SK-N-SH (cell line): Measurements from ENCODE around the gene ZNF235. TPM values are rescaled to one million over a fixed set of nuclear protein-coding genes. Genes with fewer than 3 reads are reported as not detected.

Experiments
- CTCF ChIA-PET: fragments of 300-600, 350-600 bp; formaldehyde crosslinking; extraction: SDS; loops from one replicate; lab custom pipeline; 2021; lab: Yijun Ruan, JAX
- POLR2A ChIA-PET: fragments of 350-600 bp; sonication (Branson Sonifier 250); formaldehyde crosslinking; extraction: SDS; loops from one replicate; lab custom pipeline; 2020; ENCODE audit warnings: antibody characterized with exemption, inconsistent platforms; lab: Yijun Ruan, JAX
- DNase-seq: peaks from one replicate; pipeline ENCODE4 v3.0.0; 2012
- H2AFZ ChIP-seq: fragments of 200-600 bp; sonication (generic); 2 replicates; pipeline ENCODE4 v1.8.1; 2016; ENCODE audit warnings: antibody characterized with exemption, mild to moderate bottlenecking, low read depth
- H3F3A ChIP-seq: fragments of 200-600 bp; sonication (generic); replicated peaks from 2 replicates; pipeline ENCODE3; 2016; ENCODE audit warnings: antibody characterized with exemption, mild to moderate bottlenecking; ENCODE audit not compliant: insufficient read depth
- H3K27ac ChIP-seq, 2 experiments: fragments of 200-500 bp in 1 of 2; fragments of 200-600 bp in 1 of 2; sonication (Bioruptor generic) in 1 of 2; sonication (generic), shearing (Covaris generic) in 1 of 2; 2 replicates each; pipeline versions ENCODE4 v1.5.1 to v1.6.1; 2014 to 2016; ENCODE audit warnings: low read depth in 2 of 2, inconsistent platforms in 1 of 2, low read length in 1 of 2, mild to moderate bottlenecking in 1 of 2, mixed read lengths in 1 of 2
- H3K27me3 ChIP-seq: fragments of 200-600 bp; sonication (generic), shearing (Covaris generic); 2 replicates; pipeline ENCODE4 v1.6.1; 2016; ENCODE audit warnings: mixed run types; ENCODE audit not compliant: insufficient read depth
- H3K36me3 ChIP-seq, 2 experiments: fragments of 200-500 bp in 1 of 2; fragments of 200-600 bp in 1 of 2; sonication (Bioruptor generic) in 1 of 2; sonication (generic) in 1 of 2; replicated peaks in 1 of 2; 2 replicates each; pipeline versions ENCODE3 to v1.5.1; 2014 to 2016; ENCODE audit warnings: low read length in 1 of 2, mild to moderate bottlenecking in 1 of 2; ENCODE audit not compliant: insufficient read depth in 2 of 2, control insufficient read depth in 1 of 2
- H3K4me1 ChIP-seq, 2 experiments: fragments of 200-500 bp in 1 of 2; fragments of 200-600 bp in 1 of 2; sonication (Bioruptor generic) in 1 of 2; sonication (generic), shearing (Covaris generic) in 1 of 2; 2 replicates each; pipeline versions ENCODE4 v1.5.1 to v1.6.1; 2014 to 2016; ENCODE audit warnings: low read depth in 1 of 2, low read length in 1 of 2, mixed run types in 1 of 2; ENCODE audit not compliant: insufficient read depth in 2 of 2, control insufficient read depth in 1 of 2
- H3K4me2 ChIP-seq: fragments of 200-600 bp; sonication (generic), shearing (Covaris generic); 2 replicates; pipeline ENCODE4 v1.6.1; 2017; ENCODE audit warnings: mixed run types
- H3K4me3 ChIP-seq, 2 experiments: fragments of 200-500 bp in 1 of 2; fragments of 200-600 bp in 1 of 2; sonication (Bioruptor generic) in 1 of 2; sonication (generic), shearing (Covaris generic) in 1 of 2; 2 replicates each; pipeline versions ENCODE4 v1.5.1 to v1.8.1; 2014 to 2016; ENCODE audit warnings: low read depth in 2 of 2, inconsistent platforms in 1 of 2, low read length in 1 of 2, mild to moderate bottlenecking in 1 of 2, mixed read lengths in 1 of 2, moderate library complexity in 1 of 2
- H3K79me2 ChIP-seq: fragments of 200-600 bp; sonication (generic); 2 replicates; pipeline ENCODE4 v1.8.1; 2017; ENCODE audit warnings: mild to moderate bottlenecking; ENCODE audit not compliant: insufficient read depth
- H3K9ac ChIP-seq: fragments of 200-600 bp; sonication (generic); 2 replicates; pipeline ENCODE4 v1.6.1; 2017; ENCODE audit warnings: mixed run types
- H3K9me2 ChIP-seq: fragments of 200-600 bp; sonication (generic); 2 replicates; pipeline ENCODE4 v1.6.1; 2017; ENCODE audit warnings: mixed run types
- H3K9me3 ChIP-seq: fragments of 200-600 bp; sonication (generic); 2 replicates; pipeline ENCODE4 v1.6.1; 2017; ENCODE audit warnings: mixed run types, mild to moderate bottlenecking, moderate library complexity
- H4K20me1 ChIP-seq: fragments of 200-600 bp; sonication (generic); 2 replicates; pipeline ENCODE4 v1.6.1; 2017; ENCODE audit warnings: mild to moderate bottlenecking, mixed run types; ENCODE audit not compliant: insufficient read depth
- CHD2 ChIP-seq: fragments of 150-350 bp; IDR thresholded peaks from 2 replicates; pipeline ENCODE4 v1.6.1; 2018; ENCODE audit warnings: low read length; ENCODE audit not compliant: partially characterized antibody
- CTCF ChIP-seq: fragments of 200-600 bp; sonication (generic); IDR thresholded peaks from 2 replicates; pipeline ENCODE4 v1.6.1; 2017; ENCODE audit warnings: antibody characterized with exemption, mild to moderate bottlenecking, moderate library complexity
- EZH2phosphoT487 ChIP-seq: fragments of 200-600 bp; sonication (generic); IDR thresholded peaks from 2 replicates; pipeline ENCODE4 v1.6.1; 2017; ENCODE audit warnings: low read depth, mixed run types, mild to moderate bottlenecking, antibody characterized with exemption, moderate library complexity, borderline replicate concordance
- FOXJ3 ChIP-seq: sonication (generic); formaldehyde crosslinking; IDR thresholded peaks from 2 replicates; pipeline ENCODE4 v1.5.1; 2020; ENCODE audit warnings: mild to moderate bottlenecking, missing genetic modification reagents
- FOXM1 ChIP-seq: IDR thresholded peaks from 2 replicates; pipeline ENCODE4 v1.4.0; 2012; ENCODE audit warnings: low read depth, mild to moderate bottlenecking
- GATA2 ChIP-seq: sonication (generic); formaldehyde crosslinking; IDR thresholded peaks from 2 replicates; pipeline ENCODE4 v1.5.0; 2020; ENCODE audit warnings: mild to moderate bottlenecking, missing genetic modification reagents
- IRF3 ChIP-seq: fragments of 150-350 bp; IDR thresholded peaks from 2 replicates; pipeline ENCODE4 v1.6.1; 2016; ENCODE audit warnings: mild to moderate bottlenecking, low read depth, low read length
- MAX ChIP-seq: IDR thresholded peaks from 2 replicates; pipeline ENCODE4 v1.4.0; 2012; ENCODE audit warnings: low read depth
- MEF2A ChIP-seq: IDR thresholded peaks from 2 replicates; pipeline ENCODE4 v1.4.0; 2012; ENCODE audit warnings: low read depth, borderline replicate concordance
- MXI1 ChIP-seq: IDR thresholded peaks from 2 replicates; pipeline ENCODE4 v1.6.1; 2012; ENCODE audit warnings: mild to moderate bottlenecking, low read depth, low read length, improper control_type of control experiment
- NRF1 ChIP-seq: IDR thresholded peaks from 2 replicates; pipeline ENCODE4 v1.6.1; 2012; ENCODE audit warnings: low read depth, mild to moderate bottlenecking, low read length
- POLR2AphosphoS5 ChIP-seq: IDR thresholded peaks from 2 replicates; pipeline ENCODE4 v1.6.1; 2012; ENCODE audit warnings: low read depth, low read length
- RAD21 ChIP-seq: IDR thresholded peaks from 2 replicates; pipeline ENCODE4 v1.6.1; 2012; ENCODE audit warnings: mild to moderate bottlenecking, low read length
- SIN3A ChIP-seq: IDR thresholded peaks from 2 replicates; pipeline ENCODE4 v1.6.1; 2012; ENCODE audit warnings: low read depth, mild to moderate bottlenecking, low read length, moderate library complexity, borderline replicate concordance
- SMC3 ChIP-seq: IDR thresholded peaks from 2 replicates; pipeline ENCODE4 v1.6.1; 2012; ENCODE audit warnings: low read depth, low read length, improper control_type of control experiment
- TAF1 ChIP-seq: IDR thresholded peaks from 2 replicates; pipeline ENCODE4 v1.6.1; 2012; ENCODE audit warnings: low read depth, mild to moderate bottlenecking, low read length, moderate library complexity, borderline replicate concordance
- TCF12 ChIP-seq: IDR thresholded peaks from 2 replicates; pipeline ENCODE4 v1.4.0; 2012
- TEAD4 ChIP-seq: IDR thresholded peaks from 2 replicates; pipeline ENCODE4 v1.4.0; 2012; ENCODE audit warnings: mild to moderate bottlenecking, borderline replicate concordance; ENCODE audit not compliant: insufficient read depth
- USF1 ChIP-seq: IDR thresholded peaks from 2 replicates; pipeline ENCODE4 v1.4.0; 2012; ENCODE audit warnings: low read depth, borderline replicate concordance
- YY1 ChIP-seq: IDR thresholded peaks from 2 replicates; pipeline ENCODE4 v1.4.0; 2012; ENCODE audit warnings: low read depth, mild to moderate bottlenecking
- ZBTB33 ChIP-seq: IDR thresholded peaks from 2 replicates; pipeline ENCODE4 v1.4.0; 2012; ENCODE audit warnings: low read depth, borderline replicate concordance
- WGBS: methylation state at CpG from one replicate; pipeline ENCODE4 v1.1.6; 2017; ENCODE audit warnings: low lambda C conversion rate; 5-methylcytosine and 5-hydroxymethylcytosine counted together
- polyA plus RNA-seq, 3 experiments: library from polyadenylated mRNA; depleted of rRNA; stranded (reverse); fragments of >200 nt; gene quantifications; 2 replicates each; pipeline ENCODE4 v1.2.3, GENCODE V29; 2012

ZNF235 gene
- polyA plus RNA-seq, 1 of the 3 experiments (the other 2 are of a cell fraction) = 2.7 TPM

- Histone ChIP-seq H4K20me1 (no peaks in the 10 kb centered on the region), H3K27me3 (no peaks in the 10 kb centered on the region), H3K4me3 (no peak overlapping the region), H3K4me2 (no peak overlapping the region), H3K79me2 (peaks cover 3% of the 10 kb centered on the region), H3K9ac (no peak overlapping the region), H3K9me2 (no peaks in the 10 kb centered on the region), H3K9me3 (no peaks in the 10 kb centered on the region), H2AFZ (no peak overlapping the region), H3K4me1 (peaks cover 0 to 4% of the 10 kb centered on the region in 2 experiments; a peak in 2 of 4 replicates), H3F3A (peaks cover 10% of the 10 kb centered on the region), H3K27ac (no peak overlapping the region), H3K36me3 (no peaks in the 10 kb centered on the region)
- TF ChIP-seq GATA2 (CRISPR knock-in tag) (no peak), MEF2A (no peak), CTCF (no peak), TEAD4 (no peak), EZH2phosphoT487 (no peak), USF1 (no peak), POLR2AphosphoS5 (no peak), ZBTB33 (no peak), NRF1 (no peak), CHD2 (no peak), SMC3 (no peak), MAX (no peak)
- no peak for DNase-seq
- CTCF ChIA-PET = no interaction called here
- POLR2A ChIA-PET = no interaction called here
- 72% methylated on average over 3 of the region's 3 CpGs for WGBS
These were observed 3.2 kb upstream of the ZNF235 start for GRCh38 chr19:44308011-44308410.

GRCh38 chr19:44306283-44306682, 1.5 kb upstream of the ZNF235 start:
- no peaks in the 10 kb centered on the region for H3K9me3 ChIP-seq
- ChIA-PET POLR2A (no interaction called here), CTCF (interaction anchor here (1.4 kb wide), 1 partner anchor 31 kb away, joined by 3 read pairs; no protein-coding TSS in a partner anchor)
- peaks cover 3% of the 10 kb centered on the region for H3K79me2 ChIP-seq
- no peaks in the 10 kb centered on the region for H4K20me1 ChIP-seq
- H3K4me2 ChIP-seq = no peak overlapping the region
- no peak overlapping the region for H2AFZ ChIP-seq
- TF ChIP-seq SIN3A = no peak
- TF ChIP-seq FOXJ3 = no peak
- no peak for TF ChIP-seq MAX
- TF ChIP-seq NRF1 = no peak
- no peak for TF ChIP-seq TAF1
- TF ChIP-seq RAD21 = no peak
- no peak for TF ChIP-seq MXI1
- no peak for TF ChIP-seq CHD2
- TF ChIP-seq IRF3 = no peak
- TF ChIP-seq YY1 = no peak
- TF ChIP-seq SMC3 = no peak
- no peak for TF ChIP-seq GATA2 (CRISPR knock-in tag)
- no peak for TF ChIP-seq FOXM1
- no peak for TF ChIP-seq POLR2AphosphoS5
- TF ChIP-seq TCF12 = no peak
- 85% methylated on average over 10 of the region's 15 CpGs for WGBS
- no peak overlapping the region for H3K27ac ChIP-seq
- H3K4me3 ChIP-seq = no peak overlapping the region
- no peak for DNase-seq
- no peak overlapping the region for H3K9ac ChIP-seq
- H3K9me2 ChIP-seq = no peaks in the 10 kb centered on the region
- H3K4me1 ChIP-seq = peaks cover 0 to 4% of the 10 kb centered on the region in 2 experiments; a peak in 2 of 4 replicates
- H3K36me3 ChIP-seq = peaks cover 7 to 9% of the 10 kb centered on the region in 2 experiments
- peaks cover 10% of the 10 kb centered on the region for H3F3A ChIP-seq
- no peaks in the 10 kb centered on the region for H3K27me3 ChIP-seq
